Right renal pelvis (tissue), 4 donors: ENCODE results near the gene TM2D1. TPM values are rescaled to one million over a fixed set of nuclear protein-coding genes. Genes with fewer than 3 reads are reported as not detected.
"Not testable (repeated sequence)": the region's sequence is repeated elsewhere in the genome, so short reads cannot be mapped to it uniquely, and the experiment has no call there.

Source experiments
- DNase-seq, 4 donors: peaks; one replicate each; pipeline ENCODE4 v3.0.0-alpha.2; 2013; ENCODE audit warnings: low read depth in 4 of 4, low spot score in 3 of 4, missing footprints in 1 of 4
- polyA plus RNA-seq, 4 donors: library from polyadenylated mRNA; unstranded; fragments of 120-200 nt; gene quantifications; one replicate each; pipeline ENCODE4 v1.2.1, GENCODE V29; 2013; ENCODE audit not compliant: insufficient read length in 4 of 4

TM2D1 gene
- polyA plus RNA-seq = 10 to 100 TPM; 75.3 to 87.9 (median 81.5) TPM

DNA sequence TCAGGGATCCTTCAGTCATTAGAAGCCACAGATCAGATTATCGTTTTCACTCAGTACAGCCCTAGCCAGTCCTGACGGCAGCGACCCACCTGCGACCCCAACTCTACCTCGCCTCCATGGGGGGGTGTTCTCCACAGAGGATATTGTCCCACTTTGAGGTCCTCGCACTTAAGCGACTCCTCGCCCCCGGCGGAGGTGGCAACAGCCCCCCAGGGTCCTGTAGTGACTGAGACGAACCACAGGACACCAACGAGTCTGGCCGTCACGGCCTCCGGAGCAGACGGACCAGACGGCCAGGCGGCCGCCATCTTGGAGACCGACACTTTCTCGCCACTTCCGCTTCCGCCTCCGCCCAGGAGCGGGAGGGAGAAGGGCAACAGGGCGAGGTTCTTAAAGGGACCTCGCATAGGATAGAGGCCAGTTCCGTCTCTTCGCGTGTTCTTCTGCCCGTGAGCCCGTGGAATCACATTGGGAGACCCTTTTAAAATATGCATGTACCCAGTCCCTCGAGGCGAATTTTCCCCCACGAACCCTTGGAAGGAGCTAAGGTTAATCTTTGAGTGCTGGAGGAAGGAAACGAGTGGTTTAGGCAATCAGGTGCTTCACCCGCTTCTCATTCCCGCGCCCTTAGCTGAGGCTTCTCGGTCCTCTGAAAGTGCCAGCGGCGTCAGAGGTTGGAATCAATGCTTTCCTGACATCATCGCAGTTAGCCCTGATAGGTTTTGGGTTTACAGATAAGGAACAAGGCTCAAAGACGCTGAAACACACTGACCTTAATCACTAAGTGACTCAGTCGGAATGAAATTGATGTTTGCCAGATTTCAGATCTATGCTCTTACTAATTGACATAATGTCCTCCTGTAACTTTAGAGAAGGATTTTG is at the start of gene TM2D1:
TSS of gene TM2D1 (minus strand) at position 329 of the 882 bp plus-strand sequence. CDS start at position 308, 21 bp downstream.
- peak; percentile 83 to 88 (median 85) for DNase-seq

GRCh38 chr1:61770131-61770530 is 45.2 kb upstream of the TM2D1 start:
- no peak for DNase-seq

- no peak for DNase-seq
These were observed 33.0 kb upstream of the TM2D1 start for GRCh38 chr1:61757950-61758349.

DNA sequence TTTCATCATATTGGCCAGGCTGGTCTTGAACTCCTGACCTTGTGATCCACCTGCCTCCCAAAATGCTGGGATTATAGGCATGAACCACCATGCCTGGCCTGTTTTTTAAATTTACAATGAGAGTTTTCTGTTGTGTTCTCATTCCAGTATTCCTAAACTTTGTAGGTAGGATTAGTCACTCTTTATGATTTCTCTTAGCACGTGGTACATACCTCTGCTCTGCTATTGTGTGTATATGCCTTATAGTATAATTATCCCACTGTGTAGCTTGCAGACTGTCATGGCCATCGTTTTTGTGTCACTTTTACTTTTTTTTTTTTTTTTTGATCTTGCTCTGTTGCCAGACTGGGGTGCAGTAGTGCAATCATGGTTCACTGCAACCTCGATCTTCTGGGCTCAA is 31.8 kb upstream of the TM2D1 start:
- no peak for DNase-seq

- DNase-seq = no peak
These were observed 29.6 kb upstream of the TM2D1 start for GRCh38 chr1:61754545-61754944.

DNA sequence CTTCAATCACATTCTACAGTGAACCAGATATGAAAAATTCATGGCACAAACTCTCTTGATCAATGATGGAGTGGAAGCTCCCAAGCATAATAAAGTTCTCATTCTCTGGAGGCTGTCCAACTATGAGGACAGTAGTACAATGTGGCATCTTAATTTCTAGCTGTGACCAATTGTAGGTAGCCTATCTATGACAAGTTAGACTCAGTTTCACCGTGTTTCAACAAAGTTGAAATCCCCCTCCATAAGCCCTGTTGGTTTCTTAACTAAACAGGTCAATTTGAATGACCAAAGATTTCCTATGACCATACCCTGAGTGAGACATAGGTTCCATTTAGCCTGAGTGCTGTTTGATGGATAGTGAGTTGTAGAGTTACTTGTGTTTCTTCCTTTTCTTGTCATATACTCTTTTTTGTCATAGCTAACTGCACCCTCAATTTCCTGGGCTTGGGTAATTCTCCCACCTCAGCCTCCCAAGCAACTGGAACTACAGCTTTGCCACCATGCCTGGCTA is 29.1 kb upstream of the TM2D1 start:
- DNase-seq = no peak

- no peak for DNase-seq
These were observed 28.0 kb upstream of the TM2D1 start for GRCh38 chr1:61752921-61753389.

DNA sequence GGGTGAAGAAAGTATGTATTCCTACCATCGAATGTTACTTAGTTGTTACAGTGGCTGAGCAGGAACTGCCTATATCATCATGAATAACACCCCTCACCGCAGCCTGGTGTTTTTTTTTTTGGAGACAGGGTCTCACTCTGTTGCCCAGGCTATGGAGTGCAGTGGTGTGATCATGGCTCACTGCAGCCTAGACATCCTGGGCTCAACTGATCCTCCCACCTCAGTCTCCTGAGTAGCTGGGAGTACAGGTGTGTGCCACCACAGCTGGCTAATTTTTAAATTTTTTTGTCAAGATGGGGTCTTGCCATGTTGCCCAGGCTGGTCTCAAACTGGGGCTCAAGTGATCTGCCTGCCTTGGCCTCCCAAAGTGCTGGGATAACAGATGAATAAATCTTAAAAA is 24.6 kb upstream of the TM2D1 start:
- no peak for DNase-seq

DNA sequence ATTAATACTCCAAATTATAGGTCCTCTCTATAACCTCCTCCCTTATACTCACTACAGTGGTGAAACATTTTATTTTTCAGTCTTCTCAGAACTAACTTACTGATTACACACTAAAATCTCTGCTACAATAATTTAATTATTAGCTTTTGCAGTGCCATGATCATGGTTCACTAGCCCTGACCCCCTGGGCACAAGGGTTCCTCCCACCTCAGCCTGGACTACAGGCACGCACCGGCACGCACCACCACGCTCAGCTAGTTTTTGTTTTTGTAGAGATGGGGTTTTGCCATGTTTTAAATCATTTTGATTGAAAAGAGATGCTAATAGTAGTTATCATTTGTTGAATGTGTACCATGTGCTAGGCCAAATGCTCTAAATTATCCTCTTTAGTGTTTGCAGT is 23.6 kb upstream of the TM2D1 start:
- DNase-seq = no peak

GRCh38 chr1:61746813-61747212 is 21.9 kb upstream of the TM2D1 start:
- no peak for DNase-seq

GRCh38 chr1:61743716-61744580 is 19.0 kb upstream of the TM2D1 start:
- DNase-seq = no peak

GRCh38 chr1:61743431-61743705 is 18.4 kb upstream of the TM2D1 start:
- DNase-seq = no peak

- DNase-seq = no peak
These were observed 17.9 kb upstream of the TM2D1 start for GRCh38 chr1:61742620-61743430.

GRCh38 chr1:61741711-61742619 is 17.0 kb upstream of the TM2D1 start, which contains the start of gene PATJ:
Gene PATJ, plus strand, starts transcription at chr1:61742480. Its CDS starts 20,413 bp downstream, at chr1:61762893.
- DNase-seq = no peak

DNA sequence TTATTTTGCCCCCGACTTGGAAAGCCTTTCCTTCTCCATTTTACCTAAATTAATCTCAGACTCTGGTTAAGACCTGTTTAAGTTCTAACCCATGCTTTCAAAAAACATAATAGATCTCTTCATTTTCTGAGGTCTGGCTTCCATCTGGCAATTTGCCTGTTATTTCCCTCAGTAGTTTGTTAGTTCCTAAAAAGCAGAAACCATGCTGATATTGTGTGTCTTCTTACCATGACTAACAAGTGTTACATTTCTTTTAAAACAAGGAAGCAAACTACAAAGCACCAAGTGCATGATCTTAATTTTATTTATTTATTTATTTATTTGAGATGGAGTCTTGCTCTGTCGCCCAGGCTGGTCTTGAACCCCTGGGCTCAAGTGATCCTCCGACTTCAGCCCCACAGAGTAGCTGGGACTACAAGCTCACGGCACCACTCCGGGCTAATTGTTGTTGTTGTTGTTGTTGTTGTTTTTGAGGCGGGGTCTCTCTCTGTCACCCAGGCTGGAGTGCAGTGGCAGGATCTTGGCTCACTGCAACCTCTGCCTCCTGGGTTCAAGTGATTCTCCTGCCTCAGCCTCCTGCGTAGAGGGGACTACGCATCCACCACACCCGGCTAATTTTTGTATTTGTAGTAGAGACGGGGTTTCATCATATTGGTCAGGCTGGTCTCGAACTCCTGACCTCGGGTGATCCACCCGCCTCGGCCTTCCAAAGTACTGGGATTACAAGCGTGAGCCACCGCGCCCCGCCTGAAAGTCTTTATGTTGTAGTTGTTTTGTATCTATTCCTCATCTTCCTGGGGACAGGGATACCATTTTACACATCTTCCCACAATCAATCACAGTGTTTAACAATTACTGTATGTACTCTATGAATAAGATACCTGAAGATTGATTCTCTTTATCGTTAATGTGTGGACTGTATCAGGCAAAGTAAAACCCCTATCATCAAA is 16.1 kb upstream of the TM2D1 start:
- no peak for DNase-seq

DNA sequence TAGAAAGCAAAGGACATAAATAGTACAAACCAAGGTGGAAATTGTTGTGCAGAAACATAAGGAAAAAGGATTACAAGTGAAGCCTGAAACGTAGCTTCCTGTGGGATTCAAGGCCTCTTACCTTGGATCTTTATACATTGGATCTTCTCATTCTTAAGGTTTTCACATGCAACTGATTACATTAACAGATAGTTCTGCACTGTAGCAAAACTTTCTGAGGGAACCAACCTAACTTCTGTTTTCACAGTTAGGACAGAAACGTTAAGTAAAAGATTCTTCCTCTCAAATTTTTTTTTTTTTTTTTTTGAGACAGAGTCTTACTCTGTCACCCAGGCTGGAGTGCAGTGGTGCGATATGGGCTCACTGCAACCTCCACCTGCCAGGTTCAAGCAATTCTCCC is 7.8 kb upstream of the TM2D1 start:
- DNase-seq = no peak

DNA sequence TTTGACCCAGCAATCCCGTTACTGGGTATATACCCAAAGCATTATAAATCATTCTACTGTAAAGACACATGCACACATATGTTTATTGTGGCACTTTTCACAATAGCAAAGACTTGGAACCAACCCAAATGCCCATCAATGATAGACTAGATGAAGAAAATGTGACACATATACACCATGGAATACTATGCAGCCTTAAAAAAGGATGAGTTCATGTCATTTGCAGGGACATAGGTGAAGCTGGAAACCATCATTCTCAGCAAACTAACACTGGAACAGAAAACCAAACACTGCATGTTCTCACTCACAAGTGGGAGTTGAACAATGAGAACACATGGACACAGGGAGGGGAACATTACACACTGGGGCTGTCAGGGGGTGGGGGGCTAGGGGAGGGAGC is 5.7 kb upstream of the TM2D1 start:
- DNase-seq = not testable (repeated sequence)

- DNase-seq = no peak
These were observed 2.6 kb upstream of the TM2D1 start for GRCh38 chr1:61727544-61727943.
